Fibroblast of skin of back (primary cell): ENCODE measurements around the gene AKAP10.
"Not testable (repeated sequence)": the region's sequence is repeated elsewhere in the genome, so short reads cannot be mapped to it uniquely, and the experiment has no call there.

Experiments used
- DNase-seq: peaks from one replicate; pipeline ENCODE4 v3.0.0-alpha.2; 2013

Gene AKAP10

GRCh38 chr17:19979917-19980770, 2.5 kb upstream of the AKAP10 start:
- DNase-seq: no peak

GRCh38 chr17:19978805-19979211, 1.2 kb upstream of the AKAP10 start:
- DNase-seq: no peak

- peak; percentile 9 for DNase-seq
Measured at GRCh38 chr17:19978209-19978802, 678 bp upstream of the AKAP10 start.

GRCh38 chr17:19975601-19976000, 2.0 kb downstream of the AKAP10 start:
- DNase-seq: no peak

GRCh38 chr17:19973156-19973555, 4.5 kb downstream of the AKAP10 start:
- no peak for DNase-seq

GRCh38 chr17:19962954-19963353, 14.7 kb downstream of the AKAP10 start:
- DNase-seq: not testable (repeated sequence)

- DNase-seq: peak; percentile 95
Measured at GRCh38 chr17:19958023-19958422, 19.6 kb downstream of the AKAP10 start.

GRCh38 chr17:19955099-19955498, 22.5 kb downstream of the AKAP10 start:
- DNase-seq: no peak

- not testable (repeated sequence) for DNase-seq
Measured at GRCh38 chr17:19951411-19951810, 26.2 kb downstream of the AKAP10 start.

- not testable (repeated sequence) for DNase-seq
Measured at GRCh38 chr17:19950624-19951195, 26.9 kb downstream of the AKAP10 start.

GRCh38 chr17:19948116-19948943, 29.3 kb downstream of the AKAP10 start:
- DNase-seq: no peak

- no peak for DNase-seq
Measured at GRCh38 chr17:19946921-19947320, 30.7 kb downstream of the AKAP10 start.

GRCh38 chr17:19945009-19945626, 32.5 kb downstream of the AKAP10 start:
- DNase-seq: no peak

GRCh38 chr17:19943599-19943998, 34.0 kb downstream of the AKAP10 start:
- DNase-seq: no peak

- peak; percentile 28 for DNase-seq
Measured at GRCh38 chr17:19943026-19943425, 34.6 kb downstream of the AKAP10 start.

- DNase-seq: peak; percentile 17
Measured at GRCh38 chr17:19940722-19941464, 36.7 kb downstream of the AKAP10 start.

- no peak for DNase-seq
Measured at GRCh38 chr17:19939993-19940721, 37.5 kb downstream of the AKAP10 start.

GRCh38 chr17:19938736-19939135, 38.9 kb downstream of the AKAP10 start:
- no peak for DNase-seq

GRCh38 chr17:19937522-19937921, 40.1 kb downstream of the AKAP10 start:
- DNase-seq: no peak

- DNase-seq: no peak
Measured at GRCh38 chr17:19935169-19935568, 42.5 kb downstream of the AKAP10 start.

- DNase-seq: no peak
Measured at GRCh38 chr17:19933628-19934027, 44.0 kb downstream of the AKAP10 start.
